Choroid plexus epithelial cell (primary cell): ENCODE data around the gene PSMB7.

Source experiments
- DNase-seq: peaks from one replicate; pipeline ENCODE4 v3.0.0-alpha.2; 2010; ENCODE audit warnings: low read depth
- H3K4me3 ChIP-seq: 2 replicates; pipeline ENCODE4 v1.5.1; 2011; ENCODE audit warnings: low read depth, mild to moderate bottlenecking, control low read depth, low read length, moderate library complexity
- CTCF ChIP-seq: conservative IDR thresholded peaks from 2 replicates; pipeline ENCODE4 v1.5.1; 2011; ENCODE audit warnings: low read depth, mild to moderate bottlenecking, control low read depth, inconsistent platforms, low read length, moderate library complexity

PSMB7 gene

GRCh38 chr9:124390794-124391658, 24.2 kb downstream of the PSMB7 start:
- no peak overlapping the region for H3K4me3 ChIP-seq
- peak; percentile 23 for DNase-seq
- TF ChIP-seq CTCF = no peak

- no peak for DNase-seq
- no peak for TF ChIP-seq CTCF
- H3K4me3 ChIP-seq = no peak overlapping the region
Measured at GRCh38 chr9:124389146-124389939, 25.9 kb downstream of the PSMB7 start.

- no peak overlapping the region for H3K4me3 ChIP-seq
- no peak for TF ChIP-seq CTCF
- peak; percentile 15 for DNase-seq
Measured at GRCh38 chr9:124388275-124389048, 26.8 kb downstream of the PSMB7 start.

GRCh38 chr9:124386201-124386600, 29.0 kb downstream of the PSMB7 start:
- DNase-seq = peak; percentile 53
- no peak for TF ChIP-seq CTCF

GRCh38 chr9:124385623-124386022, 29.6 kb downstream of the PSMB7 start:
- no peak for DNase-seq
- H3K4me3 ChIP-seq = no peak overlapping the region
- TF ChIP-seq CTCF = no peak

More at GRCh38 chr9:124386201-124386600, 29.0 kb downstream of the PSMB7 start:
- no peak overlapping the region for H3K4me3 ChIP-seq

GRCh38 chr9:124384846-124385245, 30.4 kb downstream of the PSMB7 start:
- no peak overlapping the region for H3K4me3 ChIP-seq
- DNase-seq = no peak
- no peak for TF ChIP-seq CTCF
